Measurements from ENCODE around the gene BMP2.

The BMP2 gene

DNA sequence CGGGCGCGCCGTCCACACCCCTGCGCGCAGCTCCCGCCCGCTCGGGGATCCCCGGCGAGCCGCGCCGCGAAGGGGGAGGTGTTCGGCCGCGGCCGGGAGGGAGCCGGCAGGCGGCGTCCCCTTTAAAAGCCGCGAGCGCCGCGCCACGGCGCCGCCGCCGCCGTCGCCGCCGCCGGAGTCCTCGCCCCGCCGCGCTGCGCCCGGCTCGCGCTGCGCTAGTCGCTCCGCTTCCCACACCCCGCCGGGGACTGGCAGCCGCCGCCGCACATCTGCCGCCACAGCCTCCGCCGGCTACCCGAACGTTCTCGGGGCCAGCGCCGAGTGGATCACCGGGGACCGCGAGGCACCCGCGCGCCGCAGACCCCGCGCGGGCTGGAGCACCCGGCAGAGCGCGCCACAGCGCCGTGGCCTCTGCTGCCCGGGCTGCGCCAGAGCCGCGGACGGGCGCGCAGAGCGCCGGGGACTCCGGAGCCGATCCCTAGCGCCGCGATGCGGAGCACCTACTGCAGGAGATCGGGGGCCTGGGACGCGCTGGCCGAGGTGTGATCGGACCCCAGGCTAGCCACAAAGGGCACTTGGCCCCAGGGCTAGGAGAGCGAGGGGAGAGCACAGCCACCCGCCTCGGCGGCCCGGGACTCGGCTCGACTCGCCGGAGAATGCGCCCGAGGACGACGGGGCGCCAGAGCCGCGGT lies at the start of gene BMP2:
BMP2 (plus strand) TSS at position 151 of the 692 bp plus-strand sequence. CDS start 2,441 bp downstream, outside the sequence.
- DNase-seq (ENCODE audit: low read depth in 2 of 2) = no peak

DNA sequence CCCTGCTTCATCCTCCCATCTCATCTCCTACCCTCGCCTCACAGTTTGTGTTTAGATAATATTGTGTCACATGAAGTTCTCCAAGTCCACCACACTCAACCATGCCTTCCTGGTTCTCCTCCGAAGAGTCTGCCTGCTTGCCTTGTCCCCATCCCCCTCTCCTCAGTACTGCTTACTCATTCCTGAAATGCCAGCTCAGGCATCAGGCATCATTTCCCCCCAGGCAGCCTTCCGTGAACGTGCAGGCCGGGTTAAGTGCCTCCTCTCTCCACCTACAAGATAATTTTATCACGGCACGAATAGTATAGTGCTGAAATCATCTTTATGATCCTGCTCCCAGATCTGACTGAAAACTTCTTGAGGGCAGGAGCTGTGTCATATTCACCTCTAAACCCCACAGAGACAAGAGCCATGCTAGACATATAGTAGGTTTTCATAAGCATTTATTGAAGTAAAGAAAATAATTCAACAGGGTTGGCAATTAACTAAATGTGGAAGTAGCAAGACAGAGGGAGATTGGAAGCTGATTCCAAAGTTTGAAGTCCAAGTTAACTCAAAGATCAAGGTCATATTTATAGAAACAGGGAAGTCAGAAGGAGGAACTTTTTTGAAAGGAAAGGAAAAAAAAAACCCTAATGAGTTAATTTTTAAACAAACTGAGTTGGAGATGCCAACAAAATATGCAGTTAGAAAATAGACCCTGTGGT lies 48.7 kb upstream of the BMP2 start:
- DNase-seq (ENCODE audit: low read depth in 2 of 2) = no peak

DNA sequence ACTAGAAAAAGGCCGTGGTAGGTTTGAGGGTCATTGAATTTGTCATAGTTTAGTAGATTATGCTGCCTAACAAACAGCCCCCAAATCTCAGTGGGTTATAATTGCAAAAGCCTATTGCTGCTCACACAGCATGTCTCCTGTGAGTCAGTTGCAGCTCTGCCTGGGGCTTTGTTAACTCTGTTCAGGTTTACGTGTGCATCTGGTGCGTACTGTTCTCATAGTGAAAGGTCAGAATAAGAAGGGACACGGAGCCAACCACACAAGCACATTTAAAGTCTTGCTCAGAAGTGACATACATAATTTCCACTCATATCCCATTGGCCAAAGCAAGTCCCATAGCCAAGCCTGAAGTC lies 48.1 kb upstream of the BMP2 start:
- no peak for DNase-seq (ENCODE audit: low read depth in 2 of 2)

DNA sequence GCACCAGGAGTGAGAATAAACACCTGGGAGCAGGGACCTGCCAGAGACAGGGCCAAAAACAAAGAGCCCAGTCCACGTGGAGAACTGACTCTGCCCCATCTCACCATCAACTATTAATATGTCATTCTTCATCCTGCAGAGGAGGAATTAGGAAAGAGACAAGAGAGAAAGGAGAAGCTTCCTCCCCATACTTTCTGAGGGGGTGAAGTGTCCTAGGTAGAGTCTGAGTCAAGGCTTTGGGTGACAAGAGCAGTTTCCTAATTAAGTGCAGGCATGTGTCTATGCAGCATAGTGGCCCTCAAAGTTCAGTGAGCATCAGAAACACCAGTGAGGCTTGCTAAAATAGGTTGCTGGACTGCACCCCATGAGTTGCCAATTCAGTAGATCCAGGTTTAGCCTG lies 40.7 kb upstream of the BMP2 start:
- DNase-seq (ENCODE audit: low read depth in 2 of 2) = no peak

DNA sequence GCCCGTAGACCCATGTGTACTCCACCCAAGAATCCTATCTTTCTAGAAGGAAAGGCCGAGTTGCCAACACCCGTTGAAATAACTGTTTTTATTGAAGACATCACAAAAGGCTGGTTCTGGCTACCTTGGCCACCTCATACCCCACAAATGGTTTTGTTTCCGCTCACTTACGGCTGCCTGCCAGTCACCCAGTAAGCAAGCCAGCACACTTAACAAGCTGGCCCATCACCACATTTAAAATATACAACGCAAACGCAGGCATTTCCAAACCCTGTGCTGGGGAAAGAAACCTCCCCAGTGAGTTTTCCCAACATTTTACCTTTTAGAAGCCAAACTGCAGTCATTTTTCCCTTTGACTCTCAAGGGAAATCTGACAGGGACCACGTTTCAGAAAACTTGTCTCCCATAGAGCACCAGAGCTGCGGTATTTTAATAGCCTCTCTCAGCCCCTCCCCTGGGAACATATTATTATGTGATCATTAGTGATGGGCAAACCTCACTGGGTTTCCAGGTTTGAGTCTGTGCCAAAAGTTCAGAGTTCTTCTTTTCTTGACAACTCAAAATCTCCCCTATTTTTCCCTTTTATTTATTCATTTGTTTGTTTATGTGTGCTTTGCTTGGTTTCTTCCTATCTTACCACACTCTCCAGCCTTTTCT lies 36.7 kb upstream of the BMP2 start:
- DNase-seq (ENCODE audit: low read depth in 2 of 2) = no peak

DNA sequence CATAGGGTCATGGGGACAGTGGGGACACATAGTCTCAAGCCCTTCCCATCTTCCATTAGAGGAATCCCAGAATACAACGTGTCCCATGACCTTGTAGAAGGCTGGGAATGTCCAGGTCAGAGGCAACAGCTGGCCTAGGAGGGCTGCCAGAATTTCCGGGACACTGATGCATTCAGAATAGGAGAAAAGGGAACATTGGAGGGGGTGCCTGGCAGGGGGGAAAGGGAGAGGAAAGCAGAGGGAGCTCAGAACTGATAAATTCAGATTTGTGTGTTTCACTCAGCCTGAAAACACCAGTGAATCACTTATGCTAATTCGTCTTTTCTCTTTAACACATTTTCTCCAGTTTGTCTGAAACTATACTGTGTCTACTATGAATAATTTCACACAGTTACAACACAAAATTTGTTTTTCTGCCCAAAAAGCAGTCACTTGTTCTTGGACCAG lies 35.5 kb upstream of the BMP2 start:
- no peak for DNase-seq (ENCODE audit: low read depth in 2 of 2)

DNA sequence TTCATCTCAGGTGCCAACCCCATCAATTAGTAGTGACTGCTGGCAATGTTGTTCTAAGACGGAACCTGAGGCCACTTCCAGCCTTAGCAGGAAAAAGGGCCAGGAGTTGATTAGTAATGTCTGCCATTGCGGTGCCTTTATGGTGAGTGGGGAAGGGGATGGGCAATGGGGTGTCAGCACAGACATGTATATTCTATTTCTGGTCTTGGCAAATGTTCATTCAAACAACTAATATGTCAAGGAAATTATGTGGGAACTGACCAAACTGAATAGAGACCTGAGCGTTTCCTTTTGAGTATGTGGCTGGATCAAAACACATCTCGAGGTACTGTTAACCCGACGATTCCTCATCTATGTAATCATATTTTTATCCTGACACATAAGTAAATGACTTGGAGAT lies 34.6 kb upstream of the BMP2 start:
- DNase-seq (ENCODE audit: low read depth in 2 of 2) = no peak

DNA sequence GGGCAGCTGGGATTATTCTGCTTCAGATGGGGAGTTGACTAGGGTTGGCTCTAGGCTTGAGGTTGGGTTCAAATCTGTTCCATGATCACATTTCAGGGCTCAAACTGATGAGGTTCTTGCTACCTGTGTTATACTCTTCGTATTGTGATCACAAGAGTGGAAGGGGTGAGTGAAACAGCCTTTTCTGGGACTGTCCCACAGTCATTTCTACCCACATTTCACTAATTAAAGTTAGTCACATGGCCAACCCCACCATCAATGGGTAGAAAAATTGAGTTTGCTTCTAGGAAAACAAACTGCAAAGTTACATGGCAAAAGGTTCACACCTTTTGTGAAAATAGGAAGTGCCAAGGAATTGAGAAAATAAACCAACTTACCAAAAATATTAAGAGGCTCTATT lies 33.5 kb upstream of the BMP2 start:
- DNase-seq (ENCODE audit: low read depth in 2 of 2) = no peak

DNA sequence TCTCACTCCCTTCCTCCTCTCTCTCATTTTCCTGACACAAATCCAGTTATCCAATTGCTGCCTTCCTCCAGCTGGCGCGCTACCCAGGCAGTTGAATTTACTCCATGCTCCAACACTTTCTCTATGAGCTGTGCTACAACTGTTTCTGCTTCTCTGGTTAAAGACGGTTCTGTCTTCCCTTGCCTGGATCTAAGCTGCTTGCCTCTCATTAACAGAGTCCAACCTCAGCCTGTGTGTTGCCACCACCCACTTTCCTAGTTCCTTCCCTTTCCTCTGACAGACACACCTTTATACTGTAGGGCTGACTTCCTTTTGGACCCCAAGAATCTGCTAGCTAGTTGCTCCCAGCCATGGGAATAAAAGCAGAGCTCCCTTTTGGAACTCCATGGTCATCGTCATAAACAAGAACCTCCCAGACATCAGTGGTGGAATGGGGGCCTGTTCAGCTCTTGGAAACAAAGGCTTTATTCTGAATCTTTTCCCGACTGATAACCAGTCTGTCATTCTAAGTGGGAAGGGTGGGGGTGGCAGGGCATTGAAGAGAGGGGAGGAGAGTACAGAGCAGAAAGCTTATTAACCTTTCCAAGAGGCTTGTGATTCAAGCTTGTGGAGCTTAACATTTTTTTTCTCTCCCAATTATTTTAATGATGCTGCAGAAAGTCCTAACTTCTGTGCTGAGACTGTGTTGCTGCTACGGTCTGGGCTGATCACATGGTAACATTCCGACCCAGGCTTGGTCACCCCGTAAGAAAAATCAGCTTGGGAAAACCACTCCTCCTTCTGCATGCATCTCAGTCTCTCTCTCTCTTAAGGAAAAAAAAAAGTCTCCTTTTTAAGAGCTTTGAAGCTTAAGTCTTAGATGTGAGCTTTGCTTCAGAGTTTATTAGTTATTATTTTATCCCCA lies 31.3 kb upstream of the BMP2 start:
- no peak for DNase-seq (ENCODE audit: low read depth in 2 of 2)

DNA sequence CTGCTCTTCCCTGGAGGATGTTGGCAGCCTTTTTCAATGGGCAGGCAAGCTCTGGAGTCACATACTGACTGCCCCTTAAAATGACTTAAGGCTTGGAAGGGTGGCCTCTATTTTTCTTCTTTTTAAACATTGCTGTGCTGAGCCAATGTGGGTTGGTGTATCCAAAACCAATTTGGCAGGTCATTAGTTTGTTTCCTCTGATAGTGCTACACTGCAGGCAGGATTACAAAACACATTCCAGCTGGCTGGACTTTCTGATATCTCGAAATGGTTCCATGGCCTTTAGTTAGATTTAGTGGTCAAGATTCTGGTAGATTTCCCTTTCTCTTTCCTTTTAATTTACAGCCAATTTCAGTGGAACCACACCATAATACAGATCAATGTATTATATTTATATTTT lies 28.1 kb upstream of the BMP2 start:
- DNase-seq (ENCODE audit: low read depth in 2 of 2) = no peak

DNA sequence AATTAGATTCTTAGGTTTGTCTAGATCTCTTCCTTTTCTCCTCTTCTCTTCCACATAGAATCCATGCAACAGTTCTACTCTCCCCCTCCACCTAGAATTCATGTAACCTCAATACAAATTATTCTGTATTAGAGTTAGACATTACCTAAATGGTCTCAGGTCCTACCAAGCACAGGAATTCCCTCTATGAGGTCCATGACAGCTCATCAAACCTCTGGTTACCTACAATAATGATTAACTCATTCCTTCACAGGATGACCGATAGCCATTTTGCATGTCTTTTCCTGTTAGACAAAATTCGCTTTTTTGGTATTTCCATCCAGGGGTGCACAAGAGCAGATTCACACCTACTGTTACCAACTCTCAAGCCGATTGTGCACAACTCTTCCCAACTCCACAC lies 27.4 kb upstream of the BMP2 start:
- no peak for DNase-seq (ENCODE audit: low read depth in 2 of 2)

DNA sequence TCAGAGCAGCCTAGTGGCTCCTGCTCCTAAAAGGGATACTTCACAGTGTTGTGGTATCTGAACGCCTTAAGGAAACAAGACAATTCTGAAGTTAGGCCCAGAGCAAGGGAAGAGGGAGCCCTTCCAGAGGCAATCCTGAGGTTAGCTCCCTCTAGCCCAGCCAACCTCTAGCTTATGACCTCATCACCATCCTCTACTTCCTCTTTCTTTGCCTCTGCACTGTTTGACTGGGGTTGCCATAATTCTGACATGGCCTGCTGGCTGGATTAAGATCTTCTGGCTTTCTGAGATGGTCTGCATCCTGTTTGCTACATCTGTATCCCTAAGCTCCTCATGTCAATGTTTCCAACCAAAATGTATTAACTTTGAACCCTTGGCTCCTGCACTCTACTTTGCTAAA lies 23.3 kb upstream of the BMP2 start:
- no peak for DNase-seq (ENCODE audit: low read depth in 2 of 2)

DNA sequence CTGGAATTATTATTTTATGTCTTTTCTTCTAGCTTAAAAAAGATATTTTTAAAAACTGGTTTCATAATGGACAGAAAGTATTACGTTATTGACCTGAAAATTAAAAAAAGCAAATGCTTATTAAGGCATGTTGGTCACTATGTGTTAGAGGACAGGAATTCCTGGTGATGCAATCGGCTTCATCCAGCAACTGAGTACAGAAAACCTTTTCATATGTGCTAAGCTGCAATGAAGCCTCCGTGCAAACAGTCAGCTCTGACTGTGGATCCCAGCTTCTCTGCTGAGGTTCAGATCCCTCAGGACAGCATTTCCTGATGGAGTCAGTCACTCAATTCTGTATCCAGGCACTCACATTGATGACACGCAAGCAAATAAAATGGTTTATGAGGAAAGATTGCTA lies 22.7 kb upstream of the BMP2 start:
- no peak for DNase-seq (ENCODE audit: low read depth in 2 of 2)

DNA sequence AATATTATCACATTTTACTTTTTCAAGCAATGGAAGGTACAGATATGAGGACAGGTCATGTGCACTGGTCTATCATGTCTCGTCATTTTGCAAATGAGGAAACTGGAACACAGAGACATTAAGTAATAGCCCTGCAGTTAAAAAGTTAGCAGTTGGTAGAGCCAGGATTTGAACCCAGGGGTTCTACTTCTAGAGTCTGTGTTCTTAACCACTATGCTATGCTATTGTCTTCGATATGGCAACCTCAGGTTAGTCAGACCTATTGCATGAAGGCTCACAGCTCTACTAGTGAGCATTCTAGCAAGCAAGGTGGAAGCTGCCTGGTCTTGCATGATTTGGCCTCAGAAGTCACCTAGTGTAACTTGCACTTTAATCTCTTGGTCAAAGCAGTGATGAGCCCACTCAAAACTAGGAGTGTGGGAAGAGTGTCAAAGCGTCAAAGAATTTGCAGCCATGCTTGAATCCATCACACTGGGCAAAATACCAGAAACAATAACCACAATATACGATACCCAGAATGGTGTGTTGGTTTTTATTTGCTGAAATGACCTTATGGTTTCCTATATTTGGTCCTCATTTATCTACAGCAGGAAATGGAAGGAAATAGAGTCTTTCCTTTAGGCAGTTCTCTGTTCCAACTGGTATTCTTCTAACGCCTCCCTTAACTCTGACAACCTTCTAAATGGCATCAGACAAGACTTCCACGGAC lies 20.4 kb upstream of the BMP2 start:
- DNase-seq (ENCODE audit: low read depth in 2 of 2) = no peak

DNA sequence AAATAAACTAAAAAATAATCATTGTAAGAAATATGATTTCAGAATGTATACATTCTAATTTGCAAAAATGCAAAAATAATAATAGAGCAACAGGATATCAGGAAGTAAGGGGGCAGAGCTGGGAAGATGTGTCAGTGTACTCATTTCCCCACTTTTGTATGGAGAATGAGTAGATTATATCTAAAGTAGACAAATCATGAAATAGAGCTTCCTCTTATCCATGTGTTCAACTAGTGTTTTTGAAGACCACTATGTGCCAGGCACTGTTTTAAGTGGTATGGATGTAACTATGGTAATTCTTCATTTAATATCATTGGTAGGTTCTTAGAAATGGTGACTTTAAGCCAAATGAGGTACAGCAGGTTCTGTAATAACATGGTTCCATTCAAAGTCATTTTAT lies 17.0 kb upstream of the BMP2 start:
- DNase-seq (ENCODE audit: low read depth in 2 of 2) = no peak

DNA sequence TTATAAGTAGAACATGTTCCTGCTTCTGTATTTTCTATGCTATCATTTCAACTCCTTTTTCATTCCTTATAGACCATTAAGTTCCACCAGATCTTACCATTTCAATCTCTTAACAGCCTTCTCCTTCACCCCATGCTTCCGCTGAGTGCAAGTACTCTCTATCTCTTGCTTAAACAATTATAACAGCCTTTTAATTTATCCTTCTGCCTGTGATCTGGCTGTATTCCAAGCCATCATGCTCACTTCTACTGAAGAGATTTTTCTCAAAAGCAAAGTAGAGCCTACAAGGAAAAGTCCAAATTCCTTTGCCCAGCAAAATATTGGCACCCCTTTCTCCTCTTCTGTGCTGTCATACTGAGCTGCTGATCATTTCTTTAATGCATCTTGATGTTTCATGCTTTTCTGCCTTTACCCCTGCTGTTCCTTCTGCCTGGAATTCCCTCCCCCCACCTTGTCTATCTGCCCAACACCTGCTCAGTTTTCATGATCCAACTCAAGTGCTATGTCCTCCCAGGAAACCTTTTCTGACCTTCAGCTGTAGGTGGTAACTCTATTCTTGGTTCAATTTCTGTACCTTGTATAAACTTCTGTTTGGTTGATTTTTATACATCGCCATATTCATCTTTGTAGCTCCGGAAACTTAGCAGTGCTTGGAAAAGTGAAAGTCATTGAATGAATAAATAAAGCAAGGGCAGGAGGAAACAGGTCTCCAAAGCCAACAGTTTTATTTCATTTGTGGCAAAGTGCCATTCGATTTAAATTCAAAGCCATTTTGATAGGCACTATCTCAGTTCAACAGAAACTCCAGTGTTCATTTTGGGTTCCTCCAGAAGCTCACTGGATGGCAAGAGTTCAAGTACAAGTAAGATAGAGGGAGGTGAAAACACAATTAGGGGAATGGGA lies 10.5 kb upstream of the BMP2 start:
- DNase-seq (ENCODE audit: low read depth in 2 of 2) = no peak

DNA sequence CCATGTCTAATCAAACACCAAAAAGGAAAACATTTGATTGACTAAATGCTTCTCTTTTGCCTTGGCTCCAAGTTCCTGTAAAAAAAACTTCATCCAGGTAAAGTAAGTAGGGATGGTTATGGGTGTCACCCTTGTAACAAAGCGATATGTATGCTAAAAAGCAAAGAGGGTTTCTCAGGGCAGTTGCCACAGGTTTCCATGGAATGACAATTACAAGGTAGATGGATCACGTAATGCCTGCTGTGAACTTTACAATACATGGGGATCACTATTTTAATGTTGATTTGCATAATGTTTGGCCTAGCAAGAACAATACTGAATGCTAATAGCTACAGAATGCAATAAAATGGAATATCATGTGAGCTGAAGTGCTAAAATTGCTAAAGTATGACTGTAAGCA lies 2.9 kb upstream of the BMP2 start:
- DNase-seq (ENCODE audit: low read depth in 2 of 2) = no peak

DNA sequence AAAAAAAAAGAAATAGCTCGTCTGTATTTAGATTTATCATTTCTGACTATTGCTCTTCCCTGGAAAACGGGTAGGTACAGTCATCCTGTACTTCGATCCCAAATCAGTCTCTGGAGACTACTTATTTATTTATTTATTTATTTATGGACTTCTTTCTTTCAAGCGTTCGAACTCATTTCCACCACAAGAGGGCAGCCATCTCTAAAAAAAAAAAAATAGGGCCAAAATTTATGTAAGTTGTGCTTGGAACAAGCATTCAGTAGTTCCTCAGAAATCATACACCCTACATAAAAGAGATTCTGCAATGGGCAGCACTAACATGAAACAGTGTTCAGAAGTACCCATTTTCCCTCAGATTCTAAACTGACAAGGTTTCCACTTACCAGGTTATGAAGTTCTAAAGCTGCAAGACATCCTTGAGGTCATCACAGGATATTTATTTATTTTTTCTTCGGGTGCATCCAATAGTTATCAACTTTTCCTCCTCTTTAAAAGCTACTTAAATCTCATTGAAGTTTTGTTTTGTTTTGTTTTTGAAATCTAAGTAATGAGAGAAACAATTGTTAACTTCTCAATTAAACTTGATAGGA lies 1.9 kb upstream of the BMP2 start:
- no peak for DNase-seq (ENCODE audit: low read depth in 2 of 2)

DNA sequence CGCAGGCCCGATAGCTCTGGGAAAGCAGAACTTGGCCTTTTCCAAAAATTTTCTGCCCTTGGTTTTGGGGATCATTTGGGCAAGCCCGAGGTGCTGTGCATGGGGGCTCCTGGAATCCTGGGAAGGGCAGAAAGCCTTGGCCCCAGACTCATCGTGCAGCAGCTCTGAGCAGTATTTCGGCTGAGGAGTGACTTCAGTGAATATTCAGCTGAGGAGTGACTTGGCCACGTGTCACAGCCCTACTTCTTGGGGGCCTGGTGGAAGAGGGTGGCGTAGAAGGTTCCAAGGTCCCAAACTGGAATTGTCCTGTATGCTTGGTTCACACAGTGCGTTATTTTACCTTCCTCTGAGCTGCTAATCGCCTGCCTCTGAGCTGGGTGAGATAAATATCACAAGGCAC lies 1.1 kb upstream of the BMP2 start:
- DNase-seq (ENCODE audit: low read depth in 2 of 2) = no peak

DNA sequence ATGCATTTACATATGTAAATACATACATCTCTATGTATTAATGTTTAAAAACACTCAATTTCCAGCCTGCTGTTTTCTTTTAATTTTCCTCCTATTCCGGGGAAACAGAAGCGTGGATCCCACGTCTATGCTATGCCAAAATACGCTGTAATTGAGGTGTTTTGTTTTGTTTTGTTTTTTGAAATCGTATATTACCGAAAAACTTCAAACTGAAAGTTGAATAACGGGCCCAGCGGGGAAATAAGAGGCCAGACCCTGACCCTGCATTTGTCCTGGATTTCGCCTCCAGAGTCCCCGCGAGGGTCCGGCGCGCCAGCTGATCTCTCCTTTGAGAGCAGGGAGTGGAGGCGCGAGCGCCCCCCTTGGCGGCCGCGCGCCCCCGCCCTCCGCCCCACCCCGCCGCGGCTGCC lies 355 bp upstream of the BMP2 start:
- DNase-seq (ENCODE audit: low read depth in 2 of 2) = no peak
